Measurements from ENCODE around the gene KIT.

DNA sequence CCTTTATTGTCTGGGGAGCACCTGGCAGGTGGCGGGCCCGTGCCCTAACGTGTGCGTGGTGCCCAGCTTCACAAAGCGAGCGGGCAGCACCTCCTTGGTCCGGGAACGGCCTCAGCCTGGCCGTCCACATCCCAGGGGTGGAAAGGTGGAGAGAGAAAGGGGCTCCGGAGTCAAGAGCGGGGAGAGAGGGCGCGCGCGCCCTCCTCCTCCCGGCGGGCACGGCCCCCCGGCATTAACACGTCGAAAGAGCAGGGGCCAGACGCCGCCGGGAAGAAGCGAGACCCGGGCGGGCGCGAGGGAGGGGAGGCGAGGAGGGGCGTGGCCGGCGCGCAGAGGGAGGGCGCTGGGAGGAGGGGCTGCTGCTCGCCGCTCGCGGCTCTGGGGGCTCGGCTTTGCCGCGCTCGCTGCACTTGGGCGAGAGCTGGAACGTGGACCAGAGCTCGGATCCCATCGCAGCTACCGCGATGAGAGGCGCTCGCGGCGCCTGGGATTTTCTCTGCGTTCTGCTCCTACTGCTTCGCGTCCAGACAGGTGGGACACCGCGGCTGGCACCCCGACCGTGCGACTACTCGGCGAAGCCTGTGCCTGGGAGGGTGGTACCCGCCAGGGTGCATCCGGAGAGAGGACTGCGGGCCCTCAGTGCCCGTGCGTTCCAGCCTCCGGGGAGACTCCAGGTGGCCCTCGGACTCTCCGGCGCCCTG lies at the start of gene KIT:
- TF ChIP-seq, protein P1, sequence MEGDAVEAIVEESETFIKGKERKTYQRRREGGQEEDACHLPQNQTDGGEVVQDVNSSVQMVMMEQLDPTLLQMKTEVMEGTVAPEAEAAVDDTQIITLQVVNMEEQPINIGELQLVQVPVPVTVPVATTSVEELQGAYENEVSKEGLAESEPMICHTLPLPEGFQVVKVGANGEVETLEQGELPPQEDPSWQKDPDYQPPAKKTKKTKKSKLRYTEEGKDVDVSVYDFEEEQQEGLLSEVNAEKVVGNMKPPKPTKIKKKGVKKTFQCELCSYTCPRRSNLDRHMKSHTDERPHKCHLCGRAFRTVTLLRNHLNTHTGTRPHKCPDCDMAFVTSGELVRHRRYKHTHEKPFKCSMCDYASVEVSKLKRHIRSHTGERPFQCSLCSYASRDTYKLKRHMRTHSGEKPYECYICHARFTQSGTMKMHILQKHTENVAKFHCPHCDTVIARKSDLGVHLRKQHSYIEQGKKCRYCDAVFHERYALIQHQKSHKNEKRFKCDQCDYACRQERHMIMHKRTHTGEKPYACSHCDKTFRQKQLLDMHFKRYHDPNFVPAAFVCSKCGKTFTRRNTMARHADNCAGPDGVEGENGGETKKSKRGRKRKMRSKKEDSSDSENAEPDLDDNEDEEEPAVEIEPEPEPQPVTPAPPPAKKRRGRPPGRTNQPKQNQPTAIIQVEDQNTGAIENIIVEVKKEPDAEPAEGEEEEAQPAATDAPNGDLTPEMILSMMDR (conservative IDR thresholded peaks at IDR 0.05; ENCODE audit: low read length), result no peak
- TF ChIP-seq EZH2phosphoT487 (IDR thresholded peaks at IDR 0.05; ENCODE audit: borderline replicate concordance), result no peak

Measured in Loucy (cell line).